BLaER1 treated with 17β-estradiol and CSF1 and Interleukin-3, amounts not matched to agents 10 nM and 100 nM (cell line): Measurements from ENCODE around the gene HS6ST1.

Experiments used
- H3K27ac ChIP-seq, 11 experiments: shearing (Covaris generic); formaldehyde crosslinking; 2 replicates each; pipeline ENCODE4 v1.8.1; 2022
- H3K27me3 ChIP-seq, 11 experiments: shearing (Covaris generic); formaldehyde crosslinking; 2 replicates each; pipeline ENCODE4 v1.8.1; 2022
- H3K36me3 ChIP-seq, 11 experiments: shearing (Covaris generic); formaldehyde crosslinking; 2 replicates each; pipeline ENCODE4 v1.8.1; 2022
- H3K4me1 ChIP-seq, 10 experiments: shearing (Covaris generic); formaldehyde crosslinking; 2 replicates each; pipeline ENCODE4 v1.8.1; 2022
- H3K4me2 ChIP-seq, 11 experiments: shearing (Covaris generic); formaldehyde crosslinking; 2 replicates each; pipeline ENCODE4 v1.8.1; 2022
- H3K4me3 ChIP-seq, 10 experiments: shearing (Covaris generic); formaldehyde crosslinking; 2 replicates each; pipeline ENCODE4 v1.8.1; 2022
- H3K9ac ChIP-seq, 11 experiments: shearing (Covaris generic); formaldehyde crosslinking; 2 replicates each; pipeline ENCODE4 v1.8.1; 2022
- H3K9me3 ChIP-seq, 11 experiments: shearing (Covaris generic); formaldehyde crosslinking; replicated peaks in 1 of 11; 2 replicates each; pipeline ENCODE4 v1.8.1; 2022
- H4K20me1 ChIP-seq, 11 experiments: shearing (Covaris generic); formaldehyde crosslinking; 2 replicates each; pipeline ENCODE4 v1.8.1; 2022
- Cebpa-rat ChIP-seq, 11 experiments: shearing (Covaris generic); IDR thresholded peaks; 2 replicates each; pipeline ENCODE4 v1.8.1; 2022

The HS6ST1 gene

DNA sequence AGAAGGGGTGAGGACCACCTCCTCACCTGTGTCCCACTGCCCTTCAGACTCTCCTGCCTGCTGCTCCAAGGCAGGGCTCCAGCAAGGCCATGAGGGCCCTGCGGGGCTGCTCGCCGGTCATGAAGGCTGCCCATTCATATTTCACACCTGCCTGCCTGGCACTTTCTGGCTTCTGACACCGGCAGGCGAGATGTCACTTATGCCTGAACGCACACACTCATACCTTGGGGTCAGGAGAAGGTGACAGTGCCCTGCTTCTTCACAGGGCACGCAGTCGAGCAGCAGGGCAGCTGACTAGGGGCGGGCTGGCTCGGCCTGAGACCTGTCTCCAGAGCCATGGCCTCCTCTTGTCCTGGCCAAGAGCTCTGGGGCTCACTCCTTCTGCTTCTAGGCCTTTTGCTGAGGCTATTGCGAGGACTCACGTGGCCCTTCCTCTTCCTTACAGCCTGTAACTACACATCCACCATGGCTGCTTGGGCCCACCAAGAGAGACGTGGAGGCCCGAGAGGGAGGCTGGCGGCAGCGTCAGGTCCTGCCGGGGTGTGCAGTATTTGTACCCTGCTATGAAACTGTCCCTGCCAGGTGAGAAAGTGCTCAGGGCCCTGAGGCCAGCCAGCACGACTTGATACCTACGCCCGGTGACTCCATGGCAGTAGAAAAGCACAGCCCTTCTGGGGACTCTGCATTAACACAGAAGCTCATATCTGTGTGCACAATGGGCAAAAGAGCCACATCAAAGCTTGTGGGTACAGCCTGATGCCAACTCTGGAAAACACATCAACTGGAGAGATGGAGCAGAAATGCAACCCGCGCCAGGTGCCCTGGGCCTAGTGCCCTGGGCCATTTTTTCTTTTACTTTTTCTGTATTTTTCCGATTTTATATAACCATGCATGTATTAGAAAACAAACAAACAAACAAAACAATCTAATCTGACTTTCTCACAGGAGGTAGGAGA, 30.6 kb downstream of the HS6ST1 start:
- H3K27me3 ChIP-seq: no peaks in the 10 kb centered on the region
- peaks cover 41 to 100% (median 90%) of the 10 kb centered on the region in 10 experiments for H3K4me1 ChIP-seq
- H3K4me3 ChIP-seq: no peak overlapping the region
- peak overlapping the region in 2 of 11 experiments; percentile 32 to 36; a peak in 3 of 22 replicates for H3K27ac ChIP-seq
- TF ChIP-seq Cebpa-rat (IDR thresholded peaks at IDR 0.05): no peak
- peaks cover 68 to 100% (median 92%) of the 10 kb centered on the region in 11 experiments; a peak in 20 of 22 replicates for H4K20me1 ChIP-seq
- peaks cover 0 to 21% (median 4%) of the 10 kb centered on the region in 11 experiments; a peak in 7 of 22 replicates for H3K36me3 ChIP-seq
- H3K9me3 ChIP-seq: no peaks in the 10 kb centered on the region
- H3K4me2 ChIP-seq: peak overlapping the region in 9 of 11 experiments; percentile 13 to 90 (median 78); a peak in 15 of 22 replicates
- peak overlapping the region in 3 of 11 experiments; percentile 13 to 29 (median 18); a peak in 2 of 22 replicates for H3K9ac ChIP-seq

DNA sequence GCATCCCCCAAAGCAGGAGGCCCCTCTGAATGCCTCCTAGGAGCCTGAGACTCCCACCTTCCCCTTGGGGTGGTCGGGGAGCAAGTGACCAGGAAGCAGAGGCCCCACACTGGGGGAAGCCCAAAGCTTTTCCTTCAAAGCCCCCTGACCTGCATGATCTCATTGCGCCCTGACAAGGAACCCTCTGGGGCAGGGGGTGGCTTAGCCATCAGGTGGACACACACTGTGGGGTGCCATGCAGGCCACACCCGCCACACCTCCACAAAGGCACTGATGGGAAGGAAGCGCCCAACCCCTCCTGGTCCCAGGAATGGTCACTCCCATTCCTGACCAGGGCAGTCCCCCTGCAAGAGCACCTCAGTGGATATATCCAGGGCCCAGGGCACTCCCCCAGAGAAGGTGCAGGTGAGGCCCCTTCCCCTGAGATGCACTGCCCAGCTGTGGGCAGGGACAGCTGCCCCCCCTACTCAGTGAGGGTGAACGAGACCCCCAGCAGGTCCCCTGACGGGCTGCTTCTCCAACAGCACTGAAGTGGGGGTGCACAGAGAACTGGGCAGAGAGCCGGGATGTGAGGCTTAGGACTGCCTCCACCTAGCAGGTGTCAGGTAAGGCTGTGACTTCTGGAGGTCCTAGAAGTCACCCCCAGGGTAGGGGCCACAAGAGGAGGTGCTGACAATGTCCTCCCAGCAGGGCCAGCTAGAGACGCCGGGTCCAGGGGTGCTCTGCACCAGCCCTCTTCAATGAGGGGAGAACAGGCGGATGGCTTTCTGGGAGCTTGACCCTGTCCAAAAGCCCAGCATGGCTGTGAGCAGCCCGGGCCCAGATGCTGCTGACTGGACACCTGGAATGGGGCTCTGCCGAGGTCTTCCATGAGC, 31.5 kb downstream of the HS6ST1 start:
- H3K4me1 ChIP-seq: peaks cover 41 to 100% (median 90%) of the 10 kb centered on the region in 10 experiments
- peak overlapping the region in 1 of 11 experiments; percentile 36; a peak in 2 of 22 replicates for H3K27ac ChIP-seq
- peaks cover 60 to 100% (median 92%) of the 10 kb centered on the region in 11 experiments; a peak in 20 of 22 replicates for H4K20me1 ChIP-seq
- TF ChIP-seq Cebpa-rat (IDR thresholded peaks at IDR 0.05): no peak
- H3K9me3 ChIP-seq: no peaks in the 10 kb centered on the region
- peaks cover 0 to 21% (median 4%) of the 10 kb centered on the region in 11 experiments; a peak in 7 of 22 replicates for H3K36me3 ChIP-seq
- peak overlapping the region in 6 of 11 experiments; percentile 69 to 90 (median 82); a peak in 9 of 22 replicates for H3K4me2 ChIP-seq
- H3K9ac ChIP-seq: peak overlapping the region in 2 of 11 experiments; percentile 1 to 13; a peak in 1 of 22 replicates
- no peaks in the 10 kb centered on the region for H3K27me3 ChIP-seq
- no peak overlapping the region for H3K4me3 ChIP-seq

DNA sequence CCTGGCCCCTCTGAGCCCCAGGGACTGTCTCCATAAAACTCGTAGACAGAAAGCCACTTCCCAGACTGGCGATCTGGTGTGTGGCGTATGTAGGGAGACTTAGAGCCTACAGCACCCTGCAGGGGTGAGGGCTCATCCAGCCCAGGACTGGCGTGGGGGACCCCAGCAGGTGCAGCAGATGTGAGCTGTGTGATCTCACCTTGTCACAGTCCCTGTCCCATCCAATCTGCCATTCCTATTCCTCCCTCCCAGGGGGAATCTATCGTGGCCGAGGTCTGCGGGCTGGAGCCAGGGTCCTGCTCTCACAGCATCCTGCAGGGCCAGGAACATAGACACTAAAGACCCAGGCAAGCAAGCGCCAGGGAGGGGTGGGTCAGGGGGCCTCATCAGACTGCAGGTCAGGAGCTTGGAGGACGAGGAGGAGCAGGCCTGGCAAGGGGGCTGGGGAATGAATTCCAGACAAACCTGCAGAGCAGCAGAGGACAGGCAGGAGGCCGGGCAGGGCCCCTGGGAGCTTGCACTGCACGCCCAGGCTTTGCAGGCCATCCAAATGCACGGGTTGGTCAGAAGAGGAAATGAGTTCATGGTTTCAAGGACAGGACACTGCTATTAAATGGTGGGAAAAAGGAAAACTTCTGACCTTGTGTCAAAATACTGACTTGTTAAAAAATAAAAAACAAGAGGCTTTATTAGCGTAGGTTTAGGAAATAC, 32.5 kb downstream of the HS6ST1 start:
- Histone ChIP-seq H4K20me1 (peaks cover 50 to 100% (median 90%) of the 10 kb centered on the region in 11 experiments; a peak in 20 of 22 replicates), H3K36me3 (peaks cover 0 to 21% (median 4%) of the 10 kb centered on the region in 11 experiments; a peak in 7 of 22 replicates), H3K4me2 (peak overlapping the region in 2 of 11 experiments; percentile 14 to 98; a peak in 1 of 22 replicates), H3K27ac (no peak overlapping the region; a peak in 2 of 22 replicates), H3K27me3 (no peaks in the 10 kb centered on the region), H3K4me3 (no peak overlapping the region), H3K4me1 (peaks cover 41 to 100% (median 90%) of the 10 kb centered on the region in 10 experiments), H3K9me3 (no peaks in the 10 kb centered on the region), H3K9ac (peak overlapping the region in 1 of 11 experiments; percentile 33; a peak in 2 of 22 replicates)
- no peak for TF ChIP-seq Cebpa-rat (IDR thresholded peaks at IDR 0.05)

DNA sequence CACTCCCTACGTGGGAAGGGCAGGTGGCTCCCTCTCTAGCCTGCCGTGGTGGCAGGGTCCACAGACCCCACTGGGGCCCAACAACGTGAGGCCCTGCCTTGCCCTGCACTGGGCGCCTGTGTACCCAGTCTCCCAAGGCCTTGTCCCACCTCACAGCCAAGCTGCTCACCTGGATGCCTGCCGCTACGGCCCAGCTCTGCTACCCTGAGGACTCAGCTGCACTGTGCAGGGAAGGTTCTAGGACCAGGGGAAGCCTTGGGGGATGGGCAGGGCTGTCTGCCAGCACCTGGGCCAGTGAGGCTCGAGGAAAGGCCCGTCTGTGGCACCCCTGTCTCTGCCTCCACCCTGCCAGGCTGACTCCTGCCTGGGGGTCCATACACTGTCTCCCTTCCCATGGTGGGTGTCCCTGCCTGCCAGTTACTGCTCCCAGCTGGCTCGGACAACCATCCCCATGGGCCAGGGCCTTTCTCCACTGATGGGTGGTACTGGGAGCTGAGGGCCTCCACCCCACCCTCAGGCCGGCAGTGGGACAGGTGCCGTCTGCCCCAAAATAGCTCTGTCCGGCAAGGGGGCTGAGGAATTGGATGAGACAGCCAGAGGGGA, 33.2 kb downstream of the HS6ST1 start:
- no peaks in the 10 kb centered on the region for H3K27me3 ChIP-seq
- TF ChIP-seq Cebpa-rat (IDR thresholded peaks at IDR 0.05): no peak
- no peaks in the 10 kb centered on the region for H3K9me3 ChIP-seq
- peak overlapping the region in 3 of 11 experiments; percentile 5 to 98 (median 14); a peak in 3 of 22 replicates for H3K4me2 ChIP-seq
- peaks cover 0 to 21% (median 4%) of the 10 kb centered on the region in 11 experiments; a peak in 7 of 22 replicates for H3K36me3 ChIP-seq
- peaks cover 43 to 100% (median 90%) of the 10 kb centered on the region in 11 experiments; a peak in 20 of 22 replicates for H4K20me1 ChIP-seq
- H3K4me1 ChIP-seq: peaks cover 44 to 100% (median 90%) of the 10 kb centered on the region in 10 experiments
- H3K27ac ChIP-seq: peak overlapping the region in 2 of 11 experiments; percentile 13 to 32; a peak in 3 of 22 replicates
- peak overlapping the region in 1 of 11 experiments; percentile 33; a peak in 2 of 22 replicates for H3K9ac ChIP-seq
- no peak overlapping the region for H3K4me3 ChIP-seq

DNA sequence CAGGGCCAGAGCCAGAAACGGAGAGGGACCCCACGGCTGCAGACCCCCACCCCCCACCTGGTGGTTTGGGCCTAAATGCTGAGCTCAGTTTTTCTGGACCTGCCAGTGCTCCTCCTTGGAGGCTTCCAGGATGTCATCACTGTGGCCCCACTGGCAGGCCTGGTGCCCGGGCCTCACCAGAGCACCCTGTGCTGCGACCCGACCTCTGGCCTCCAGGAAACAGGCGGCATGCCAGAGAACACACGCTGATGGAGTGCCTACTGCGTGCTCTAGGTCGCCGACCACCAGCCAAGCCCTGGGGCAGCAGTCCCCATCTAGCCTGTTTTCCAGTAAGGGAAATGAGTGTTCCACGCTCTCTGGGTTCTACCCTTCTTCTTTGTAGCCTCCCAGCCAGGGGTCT, 33.8 kb downstream of the HS6ST1 start:
- peak overlapping the region in 1 of 11 experiments; percentile 13; a peak in 2 of 22 replicates for H3K27ac ChIP-seq
- H3K9me3 ChIP-seq: no peaks in the 10 kb centered on the region
- peaks cover 38 to 100% (median 94%) of the 10 kb centered on the region in 11 experiments; a peak in 20 of 22 replicates for H4K20me1 ChIP-seq
- 0 out of 22 replicates have a peak overlapping the region, but pooled peaks of 1 of the 11 experiments have one; percentile 29 for H3K9ac ChIP-seq
- H3K27me3 ChIP-seq: no peaks in the 10 kb centered on the region
- peak overlapping the region in 4 of 11 experiments; percentile 95 to 98 (median 97); a peak in 8 of 22 replicates for H3K4me2 ChIP-seq
- TF ChIP-seq Cebpa-rat (IDR thresholded peaks at IDR 0.05): no peak
- H3K4me1 ChIP-seq: peaks cover 50 to 100% (median 92%) of the 10 kb centered on the region in 10 experiments
- peaks cover 0 to 21% (median 4%) of the 10 kb centered on the region in 11 experiments; a peak in 7 of 22 replicates for H3K36me3 ChIP-seq
- H3K4me3 ChIP-seq: no peak overlapping the region

DNA sequence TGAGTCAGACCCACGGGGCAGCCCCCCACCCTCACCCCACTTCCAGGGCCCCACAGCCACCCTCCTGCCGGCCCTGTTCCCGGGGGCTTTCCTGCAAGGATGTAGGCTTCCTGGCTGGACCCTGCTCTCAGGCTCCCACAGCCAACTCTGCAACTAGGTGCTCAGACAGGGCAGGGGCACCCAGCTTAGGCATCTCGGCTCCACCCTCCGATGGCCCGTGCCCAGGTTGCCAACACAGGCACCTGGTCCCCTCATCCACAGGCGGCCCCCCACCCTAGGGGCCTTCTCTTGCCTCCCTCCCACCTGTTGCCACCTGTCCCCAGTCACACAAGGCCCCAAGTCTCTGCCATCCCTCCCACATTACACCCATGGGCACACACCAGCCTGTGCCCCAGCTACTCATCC, 34.6 kb downstream of the HS6ST1 start:
- Histone ChIP-seq H3K4me1 (peaks cover 51 to 100% (median 93%) of the 10 kb centered on the region in 10 experiments), H3K36me3 (peaks cover 0 to 21% (median 4%) of the 10 kb centered on the region in 11 experiments; a peak in 7 of 22 replicates), H3K4me2 (peak overlapping the region in 10 of 11 experiments; percentile 94 to 99 (median 97); a peak in 17 of 22 replicates), H3K4me3 (no peak overlapping the region), H3K27ac (peak overlapping the region in 2 of 11 experiments; percentile 23 to 54; a peak in 3 of 22 replicates), H4K20me1 (peaks cover 34 to 100% (median 93%) of the 10 kb centered on the region in 11 experiments; a peak in 20 of 22 replicates), H3K9me3 (no peaks in the 10 kb centered on the region), H3K27me3 (no peaks in the 10 kb centered on the region), H3K9ac (peak overlapping the region in 3 of 11 experiments; percentile 0 to 55 (median 29); a peak in 3 of 22 replicates)
- TF ChIP-seq Cebpa-rat (IDR thresholded peaks at IDR 0.05): no peak
